Measurements from ENCODE around the gene DDX39B. TPM values are rescaled to one million over a fixed set of nuclear protein-coding genes. Genes with fewer than 3 reads are reported as not detected.

Gene DDX39B
- total RNA-seq, 3 donors from 2014 or later (not counting 1 experiment from before 2014, with no cell fraction given): 506 to 571 (median 534) TPM

DNA sequence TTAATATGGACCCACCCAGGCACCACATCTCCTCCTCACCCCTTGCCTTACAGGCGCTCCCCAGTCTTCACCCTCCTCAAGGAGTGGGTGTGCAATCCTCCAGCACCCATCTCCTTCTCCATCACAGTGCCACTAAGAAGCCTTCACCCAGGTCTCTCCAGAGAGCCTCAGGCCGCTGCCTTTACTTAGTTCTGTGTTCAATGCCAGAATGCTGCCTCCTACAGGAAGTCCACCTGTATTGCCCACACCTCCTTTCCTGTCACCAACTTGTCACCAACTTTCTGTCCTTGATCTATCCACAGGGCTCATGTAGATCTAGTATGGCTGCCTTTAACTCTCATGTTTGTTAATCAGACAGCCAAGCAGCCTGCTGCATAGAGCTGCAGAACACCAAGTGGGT lies 43.7 kb upstream of the DDX39B start:
- H3K27ac ChIP-seq (ENCODE audit: low read length): peak overlapping the region; percentile 77
- Mint-ChIP-seq H3K4me1 (peaks cover 69 to 79% of the 10 kb centered on the region in 2 donors), H3K27ac (peak overlapping the region; percentile 79 to 87), H3K36me3 (no peaks in the 10 kb centered on the region), H3K27me3 (ENCODE audit: low read depth in 2 of 2) (no peaks in the 10 kb centered on the region), H3K4me3 (peak overlapping the region; percentile 69), H3K9me3 (no peaks in the 10 kb centered on the region)
- peaks cover 3% of the 10 kb centered on the region for H3K36me3 ChIP-seq (ENCODE audit: control insufficient read depth, insufficient read depth, low read length)
- H3K27me3 ChIP-seq (ENCODE audit: control insufficient read depth, insufficient read depth, low read length): no peaks in the 10 kb centered on the region
- ATAC-seq (peak in 1 of 3 donors; percentile 15), DNase-seq (peak in 1 of 2 donors; percentile 78)
- no peaks in the 10 kb centered on the region for H3K9me3 ChIP-seq (ENCODE audit: control insufficient read depth, insufficient read depth, low read length)
- 68% methylated on average over 2 of the region's 2 CpGs for WGBS (ENCODE audit: insufficient coverage)
- no peak overlapping the region for H3K4me3 ChIP-seq (ENCODE audit: low read length)
- intact Hi-C loops (cut with micrococcal nuclease): no loop called here
- H3K4me1 ChIP-seq (ENCODE audit: control insufficient read depth, insufficient read depth, low read length): peaks cover 85% of the 10 kb centered on the region
- TF ChIP-seq, protein P1, sequence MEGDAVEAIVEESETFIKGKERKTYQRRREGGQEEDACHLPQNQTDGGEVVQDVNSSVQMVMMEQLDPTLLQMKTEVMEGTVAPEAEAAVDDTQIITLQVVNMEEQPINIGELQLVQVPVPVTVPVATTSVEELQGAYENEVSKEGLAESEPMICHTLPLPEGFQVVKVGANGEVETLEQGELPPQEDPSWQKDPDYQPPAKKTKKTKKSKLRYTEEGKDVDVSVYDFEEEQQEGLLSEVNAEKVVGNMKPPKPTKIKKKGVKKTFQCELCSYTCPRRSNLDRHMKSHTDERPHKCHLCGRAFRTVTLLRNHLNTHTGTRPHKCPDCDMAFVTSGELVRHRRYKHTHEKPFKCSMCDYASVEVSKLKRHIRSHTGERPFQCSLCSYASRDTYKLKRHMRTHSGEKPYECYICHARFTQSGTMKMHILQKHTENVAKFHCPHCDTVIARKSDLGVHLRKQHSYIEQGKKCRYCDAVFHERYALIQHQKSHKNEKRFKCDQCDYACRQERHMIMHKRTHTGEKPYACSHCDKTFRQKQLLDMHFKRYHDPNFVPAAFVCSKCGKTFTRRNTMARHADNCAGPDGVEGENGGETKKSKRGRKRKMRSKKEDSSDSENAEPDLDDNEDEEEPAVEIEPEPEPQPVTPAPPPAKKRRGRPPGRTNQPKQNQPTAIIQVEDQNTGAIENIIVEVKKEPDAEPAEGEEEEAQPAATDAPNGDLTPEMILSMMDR (IDR thresholded peaks at IDR 0.05): peak; percentile 46

DNA sequence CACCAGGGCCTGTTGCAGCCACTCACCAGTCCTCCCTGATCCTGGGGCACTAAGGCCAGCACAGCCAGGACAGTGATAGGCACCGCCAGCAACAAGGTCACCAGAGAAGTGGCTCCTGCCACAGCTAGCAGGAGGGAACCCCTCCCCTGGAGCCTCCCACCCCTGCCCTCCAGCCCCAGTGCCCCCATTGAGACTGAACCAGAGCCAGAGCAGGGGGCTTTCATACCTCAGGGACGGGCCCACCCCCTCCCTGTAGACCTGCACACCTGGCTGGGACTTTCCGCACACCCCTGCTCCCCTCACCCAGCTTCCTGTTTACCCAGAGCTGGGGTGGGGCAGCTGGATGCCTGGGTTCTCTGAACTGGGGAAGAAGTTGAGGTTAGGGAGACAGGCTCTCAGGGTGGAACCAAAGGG lies 40.4 kb upstream of the DDX39B start, which contains the start of gene LTB:
Gene LTB (minus strand): TSS at position 195 of the 414 bp plus-strand sequence. CDS start 7 bp downstream, at position 188.
- no peaks in the 10 kb centered on the region for H3K27me3 Mint-ChIP-seq (ENCODE audit: low read depth in 2 of 2)
- DNase-seq (peak in 1 of 2 donors; percentile 88), ATAC-seq (no peak)
- peaks cover 7% of the 10 kb centered on the region for H3K36me3 ChIP-seq (ENCODE audit: control insufficient read depth, insufficient read depth, low read length)
- 0% methylated on average over 2 of the region's 3 CpGs for WGBS (ENCODE audit: insufficient coverage)
- peak within 1 kb of the TSS; percentile 95 to 100 for H3K27ac Mint-ChIP-seq
- H3K4me3 Mint-ChIP-seq: peak within 1 kb of the TSS; percentile 98
- peak within 1 kb of the TSS; percentile 98 for H3K4me3 ChIP-seq (ENCODE audit: low read length)
- no peaks in the 10 kb centered on the region for H3K36me3 Mint-ChIP-seq
- TF ChIP-seq, protein P1 (IDR thresholded peaks at IDR 0.05): no peak
- no peaks in the 10 kb centered on the region for H3K27me3 ChIP-seq (ENCODE audit: control insufficient read depth, insufficient read depth, low read length)
- H3K9me3 Mint-ChIP-seq: no peaks in the 10 kb centered on the region
- peaks cover 74 to 75% of the 10 kb centered on the region in 2 donors for H3K4me1 Mint-ChIP-seq
- H3K27ac ChIP-seq (ENCODE audit: low read length): peak within 1 kb of the TSS; percentile 87
- H3K4me1 ChIP-seq (ENCODE audit: control insufficient read depth, insufficient read depth, low read length): peaks cover 90% of the 10 kb centered on the region
- intact Hi-C loops (cut with micrococcal nuclease): loop anchor here (5.0 kb wide), 1 partner anchor 90 kb away; no protein-coding TSS in a partner anchor
- no peaks in the 10 kb centered on the region for H3K9me3 ChIP-seq (ENCODE audit: control insufficient read depth, insufficient read depth, low read length)

- DNase-seq (peak in 1 of 2 donors; percentile 51), ATAC-seq (no peak)
- Histone ChIP-seq H3K4me1 (ENCODE audit: control insufficient read depth, insufficient read depth, low read length) (peaks cover 90% of the 10 kb centered on the region), H3K27me3 (ENCODE audit: control insufficient read depth, insufficient read depth, low read length) (no peaks in the 10 kb centered on the region), H3K4me3 (ENCODE audit: low read length) (peak overlapping the region; percentile 98), H3K9me3 (ENCODE audit: control insufficient read depth, insufficient read depth, low read length) (no peaks in the 10 kb centered on the region), H3K27ac (ENCODE audit: low read length) (peak overlapping the region; percentile 87), H3K36me3 (ENCODE audit: control insufficient read depth, insufficient read depth, low read length) (peaks cover 10% of the 10 kb centered on the region)
- Mint-ChIP-seq H3K4me1 (peaks cover 74 to 75% of the 10 kb centered on the region in 2 donors), H3K9me3 (no peaks in the 10 kb centered on the region), H3K27me3 (ENCODE audit: low read depth in 2 of 2) (no peaks in the 10 kb centered on the region), H3K4me3 (peak overlapping the region; percentile 98), H3K27ac (peak overlapping the region; percentile 95 to 100), H3K36me3 (no peaks in the 10 kb centered on the region)
- intact Hi-C loops (cut with micrococcal nuclease): loop anchor here (1.0 to 5.0 kb wide), 4 partner anchors 16 to 89 kb away; partner anchors contain the start of gene NFKBIL1
- TF ChIP-seq, protein P1 (IDR thresholded peaks at IDR 0.05): no peak
- under 1% methylated on average over 21 of the region's 21 CpGs for WGBS (ENCODE audit: insufficient coverage)
Measured at GRCh38 chr6:31581434-31582229, 39.8 kb upstream of the DDX39B start.
